A673 (cell line): ENCODE measurements around the gene NAPA. TPM values are rescaled to one million over a fixed set of nuclear protein-coding genes. Genes with fewer than 3 reads are reported as not detected.

Experiments used
- BruUV-seq: library from RNA; stranded (reverse); fragments of 400-500 nt; replicated peaks from 2 replicates; lab custom pipeline; 2021; lab: Mats Ljungman, UMichigan
- CTCF ChIA-PET: fragments of 300-600 bp; sonication (Branson Sonifier 250); formaldehyde crosslinking; loops from one replicate; lab custom pipeline; 2022; ENCODE audit warnings: antibody characterized with exemption; lab: Charles Lee
- POLR2A ChIA-PET: fragments of 300-600 bp; sonication (Branson Sonifier 250); formaldehyde crosslinking; loops from one replicate; lab custom pipeline; 2022; ENCODE audit warnings: antibody characterized with exemption; ENCODE audit not compliant: low non-redundant PET; lab: Charles Lee
- DNase-seq: peaks from one replicate; pipeline ENCODE4 v3.0.0-alpha.2; 2015; ENCODE audit warnings: low spot score
- H3K27ac ChIP-seq: fragments of 200-600 bp; sonication (generic); 2 replicates; pipeline ENCODE4 v1.5.1; 2016; ENCODE audit warnings: mixed run types, low read depth, mild to moderate bottlenecking, mixed read lengths, antibody characterized with exemption, low read length; ENCODE audit not compliant: poor library complexity, severe bottlenecking
- H3K27me3 ChIP-seq: fragments of 200-600 bp; sonication (generic); replicated peaks from 2 replicates; pipeline ENCODE4 v1.6.1; 2017; ENCODE audit warnings: mixed run types, low read depth, mild to moderate bottlenecking, mixed read lengths, antibody characterized with exemption, low read length; ENCODE audit not compliant: insufficient read depth, poor library complexity
- H3K36me3 ChIP-seq: fragments of 200-600 bp; sonication (generic); 2 replicates; pipeline ENCODE4 v1.6.1; 2016; ENCODE audit warnings: mixed run types, mild to moderate bottlenecking, mixed read lengths, antibody characterized with exemption, low read length; ENCODE audit not compliant: insufficient read depth, poor library complexity, severe bottlenecking
- H3K4me1 ChIP-seq: fragments of 200-600 bp; sonication (generic); 2 replicates; pipeline ENCODE4 v1.6.1; 2017; ENCODE audit warnings: mixed run types, mild to moderate bottlenecking, mixed read lengths, antibody characterized with exemption, low read length; ENCODE audit not compliant: insufficient read depth, poor library complexity, severe bottlenecking
- H3K4me3 ChIP-seq: fragments of 200-600 bp; sonication (generic); 2 replicates; pipeline ENCODE4 v1.5.1; 2016; ENCODE audit warnings: low read depth, mixed run types, mild to moderate bottlenecking, mixed read lengths, low read length; ENCODE audit not compliant: poor library complexity, severe bottlenecking
- H3K9me3 ChIP-seq: fragments of 200-600 bp; sonication (generic); 2 replicates; pipeline ENCODE4 v1.6.1; 2016; ENCODE audit warnings: mixed run types, low read depth, mild to moderate bottlenecking, mixed read lengths, antibody characterized with exemption, low read length; ENCODE audit not compliant: poor library complexity, severe bottlenecking
- EZH2 ChIP-seq: fragments of 200-600 bp; sonication (generic); IDR thresholded peaks from 2 replicates; pipeline ENCODE4 v1.6.1; 2017; ENCODE audit warnings: borderline replicate concordance, low read depth, mild to moderate bottlenecking, mixed read lengths, antibody characterized with exemption, low read length; ENCODE audit not compliant: poor library complexity, severe bottlenecking
- intact Hi-C: fragments of 100-400 bp; cut with micrococcal nuclease; formaldehyde crosslinking; loops from one replicate; pipeline ENCODE4 v1.10.0; 2022; ENCODE audit not compliant: unreplicated experiment
- total RNA-seq: library from RNA; stranded (reverse); gene quantifications from 2 replicates; pipeline ENCODE4 v1.2.3, GENCODE V29; 2021
- TF ChIP-seq, protein P1 (sequence below): fragments of 300-800, 200-600 bp; sonication (generic); conservative IDR thresholded peaks from 2 replicates; pipeline ENCODE4 v1.5.1; 2017; ENCODE audit warnings: low read depth, mild to moderate bottlenecking, antibody characterized with exemption, low read length, moderate library complexity, mixed read lengths

The NAPA gene
- total RNA-seq, 1 experiment from 2014 or later, result 90.9 TPM

DNA sequence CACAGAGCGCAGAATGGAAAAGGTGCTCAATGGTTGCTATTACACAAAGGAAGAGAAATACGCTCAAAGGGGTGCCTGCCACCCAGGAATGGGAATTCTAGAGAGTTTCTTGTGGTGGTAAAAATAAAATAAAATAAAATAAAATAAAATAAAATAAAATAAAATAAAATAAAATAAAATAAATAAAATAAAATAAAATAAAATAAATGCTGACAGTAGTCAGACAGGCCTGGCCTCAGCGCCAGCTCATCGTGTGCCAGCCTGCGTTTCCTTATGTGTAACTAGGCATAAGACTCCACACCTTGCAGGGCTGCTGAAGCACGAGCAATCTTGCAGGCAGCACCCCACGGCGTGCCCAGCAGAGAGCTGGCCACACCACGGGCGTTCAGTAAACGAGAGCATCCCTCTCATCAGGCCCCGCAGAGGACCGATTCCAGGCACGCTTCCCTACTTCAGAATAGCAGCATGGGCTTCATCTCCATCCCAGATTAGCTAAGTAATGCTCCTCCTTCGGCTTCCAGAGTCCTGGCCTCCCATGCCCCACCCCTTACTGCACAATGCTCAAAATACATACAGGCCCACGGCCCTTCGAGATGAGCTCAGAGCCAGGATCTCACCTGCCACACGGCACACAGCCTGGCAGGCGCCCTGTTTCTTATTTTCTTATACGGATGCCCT, 5.6 kb downstream of the NAPA start:
- Histone ChIP-seq H3K36me3 (no peaks in the 10 kb centered on the region), H3K27ac (no peak overlapping the region), H3K27me3 (no peaks in the 10 kb centered on the region), H3K4me3 (no peak overlapping the region), H3K9me3 (no peaks in the 10 kb centered on the region), H3K4me1 (no peaks in the 10 kb centered on the region)
- ChIA-PET CTCF (interaction anchor here (0.5 kb wide), 1 partner anchor 252 kb away, joined by 4 read pairs; no protein-coding TSS in a partner anchor), POLR2A (no interaction called here)
- BruUV-seq, result no TSS peak
- intact Hi-C loops, result no loop called here
- TF ChIP-seq, protein P1, sequence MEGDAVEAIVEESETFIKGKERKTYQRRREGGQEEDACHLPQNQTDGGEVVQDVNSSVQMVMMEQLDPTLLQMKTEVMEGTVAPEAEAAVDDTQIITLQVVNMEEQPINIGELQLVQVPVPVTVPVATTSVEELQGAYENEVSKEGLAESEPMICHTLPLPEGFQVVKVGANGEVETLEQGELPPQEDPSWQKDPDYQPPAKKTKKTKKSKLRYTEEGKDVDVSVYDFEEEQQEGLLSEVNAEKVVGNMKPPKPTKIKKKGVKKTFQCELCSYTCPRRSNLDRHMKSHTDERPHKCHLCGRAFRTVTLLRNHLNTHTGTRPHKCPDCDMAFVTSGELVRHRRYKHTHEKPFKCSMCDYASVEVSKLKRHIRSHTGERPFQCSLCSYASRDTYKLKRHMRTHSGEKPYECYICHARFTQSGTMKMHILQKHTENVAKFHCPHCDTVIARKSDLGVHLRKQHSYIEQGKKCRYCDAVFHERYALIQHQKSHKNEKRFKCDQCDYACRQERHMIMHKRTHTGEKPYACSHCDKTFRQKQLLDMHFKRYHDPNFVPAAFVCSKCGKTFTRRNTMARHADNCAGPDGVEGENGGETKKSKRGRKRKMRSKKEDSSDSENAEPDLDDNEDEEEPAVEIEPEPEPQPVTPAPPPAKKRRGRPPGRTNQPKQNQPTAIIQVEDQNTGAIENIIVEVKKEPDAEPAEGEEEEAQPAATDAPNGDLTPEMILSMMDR, result no peak
- no peak for TF ChIP-seq EZH2
- no peak for DNase-seq

DNA sequence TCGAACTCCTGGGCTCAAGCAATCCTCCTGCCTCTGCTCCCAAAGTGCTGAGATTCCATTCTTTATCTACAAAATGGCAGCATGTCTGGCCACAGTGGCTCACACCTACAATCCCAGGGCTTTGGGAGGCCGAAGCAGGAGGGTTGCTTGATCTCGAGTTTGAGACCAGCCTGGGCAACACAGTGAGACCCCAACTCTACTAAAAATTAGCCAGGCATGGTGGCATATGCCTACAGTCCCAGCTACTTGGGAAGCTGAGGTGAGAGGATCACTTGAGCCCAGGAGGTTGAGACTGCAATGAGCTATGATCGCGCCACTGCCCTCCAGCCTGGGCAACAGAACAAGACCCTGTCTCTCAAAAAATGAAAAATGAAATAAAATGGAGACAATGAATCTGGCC, 6.1 kb downstream of the NAPA start:
- no peak overlapping the region for H3K27ac ChIP-seq
- ChIA-PET POLR2A (no interaction called here), CTCF (no interaction called here)
- H3K4me3 ChIP-seq, result no peak overlapping the region
- DNase-seq, result no peak
- no peaks in the 10 kb centered on the region for H3K4me1 ChIP-seq
- intact Hi-C loops, result no loop called here
- BruUV-seq, result no TSS peak
- no peaks in the 10 kb centered on the region for H3K9me3 ChIP-seq
- TF ChIP-seq, protein P1, result no peak
- no peak for TF ChIP-seq EZH2
- H3K36me3 ChIP-seq, result no peaks in the 10 kb centered on the region
- H3K27me3 ChIP-seq, result no peaks in the 10 kb centered on the region

DNA sequence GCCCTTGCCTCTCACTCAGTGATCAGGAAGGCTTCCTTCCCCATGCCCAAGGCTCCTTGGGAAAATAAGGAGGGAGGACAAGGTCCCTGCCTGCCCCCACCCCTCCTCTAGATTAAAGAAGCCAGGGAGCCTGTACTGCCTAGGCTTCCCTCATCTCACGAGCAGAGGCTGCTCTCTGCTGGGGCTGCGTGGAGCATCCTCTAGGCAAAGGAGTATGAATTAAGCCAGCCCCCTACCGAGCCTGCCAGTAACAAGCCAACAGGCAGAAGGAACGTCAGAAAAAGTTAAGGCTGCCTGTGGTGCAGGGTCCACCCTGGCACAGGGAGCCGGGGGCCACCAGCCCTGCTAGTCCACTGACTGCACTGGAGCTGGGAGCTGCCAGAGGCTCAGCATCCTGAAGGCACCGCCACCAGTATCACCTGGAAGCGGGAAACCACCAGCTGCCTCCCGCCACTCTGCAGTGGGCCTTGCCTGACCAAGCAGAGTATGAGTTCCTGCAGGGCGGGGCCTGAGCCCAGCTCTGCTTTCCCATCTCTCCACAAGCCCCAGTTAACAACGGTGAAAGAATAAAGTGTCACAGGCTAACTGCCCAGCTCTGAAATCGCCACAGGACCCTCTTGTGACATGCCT, 6.8 kb downstream of the NAPA start:
- POLR2A ChIA-PET, result no interaction called here
- H3K27ac ChIP-seq, result no peak overlapping the region

More for the DNA sequence above, 6.8 kb downstream of the NAPA start:
- DNase-seq, result no peak
- CTCF ChIA-PET, result no interaction called here
- H3K9me3 ChIP-seq, result no peaks in the 10 kb centered on the region
- TF ChIP-seq, protein P1, result no peak
- no peak for TF ChIP-seq EZH2
- H3K27me3 ChIP-seq, result no peaks in the 10 kb centered on the region
- no peaks in the 10 kb centered on the region for H3K4me1 ChIP-seq
- BruUV-seq, result no TSS peak
- H3K36me3 ChIP-seq, result peaks cover 5% of the 10 kb centered on the region
- intact Hi-C loops, result no loop called here
- H3K4me3 ChIP-seq, result no peak overlapping the region
